ENCODE measurements around the gene HOXD12.

Gene HOXD12

DNA sequence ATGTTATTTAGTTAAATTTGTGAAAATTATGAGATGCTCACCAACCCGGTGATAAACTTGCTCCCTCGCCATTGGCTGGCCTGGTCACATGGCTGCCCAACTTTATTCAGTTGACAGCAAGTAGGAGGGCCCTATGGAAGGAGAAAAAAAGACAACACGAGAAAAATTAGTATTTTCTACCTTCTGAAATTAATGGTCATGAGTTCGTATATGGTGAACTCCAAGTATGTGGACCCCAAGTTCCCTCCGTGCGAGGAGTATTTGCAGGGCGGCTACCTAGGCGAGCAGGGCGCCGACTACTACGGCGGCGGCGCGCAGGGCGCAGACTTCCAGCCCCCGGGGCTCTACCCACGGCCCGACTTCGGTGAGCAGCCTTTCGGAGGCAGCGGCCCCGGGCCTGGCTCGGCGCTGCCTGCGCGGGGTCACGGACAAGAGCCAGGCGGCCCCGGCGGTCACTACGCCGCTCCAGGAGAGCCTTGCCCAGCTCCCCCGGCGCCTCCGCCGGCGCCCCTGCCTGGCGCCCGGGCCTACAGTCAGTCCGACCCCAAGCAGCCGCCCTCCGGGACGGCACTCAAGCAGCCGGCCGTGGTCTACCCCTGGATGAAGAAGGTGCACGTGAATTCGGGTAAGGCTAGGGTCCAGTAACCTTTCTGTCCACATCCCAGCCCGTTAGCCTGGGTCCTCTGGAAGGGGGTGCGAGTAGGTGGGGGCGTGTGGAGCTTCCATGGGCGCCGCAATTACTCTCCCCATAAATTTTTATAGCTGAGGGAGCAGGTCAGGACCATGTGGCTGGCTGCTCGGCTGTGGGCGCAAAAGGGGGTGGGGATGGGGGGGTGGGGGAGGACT lies 52.1 kb downstream of the HOXD12 start, which contains the start of gene HOXD4:
Gene HOXD4 (plus strand): TSS at position 109 of the 846 bp plus-strand sequence. CDS start 84 bp downstream, at position 193.
- DNase-seq = no peak

Data from activated naive CD4-positive, alpha-beta T cell (primary cell).